ENCODE data around the gene PSD. TPM values are rescaled to one million over a fixed set of nuclear protein-coding genes. Genes with fewer than 3 reads are reported as not detected.

The PSD gene
- total and polyA plus RNA-seq, 2 donors (not counting 3 experiments of a cell fraction or from before 2014, with no cell fraction given) = 0.10 to 0.40 TPM

DNA sequence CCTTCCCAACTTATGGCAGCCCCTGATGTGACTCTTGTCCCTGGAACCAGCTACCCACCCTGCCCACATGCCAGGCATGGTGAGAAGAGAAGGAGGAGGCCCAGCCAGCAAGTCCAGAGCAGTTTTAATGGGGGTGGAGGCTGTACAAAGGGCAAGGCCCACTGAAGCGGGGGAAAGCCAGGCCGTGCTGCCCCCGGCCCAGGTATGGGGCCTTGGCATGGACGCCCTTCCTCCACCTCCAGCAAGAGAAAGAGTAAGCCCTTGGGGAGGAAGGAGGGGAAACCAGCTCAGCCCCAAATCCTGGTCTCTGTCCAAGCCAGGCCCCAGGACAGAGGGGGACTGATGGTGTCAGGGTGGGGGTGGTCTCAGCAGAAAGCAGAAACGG is 16.1 kb downstream of the PSD start:
- ChIA-PET POLR2A (no interaction called here), CTCF (interaction anchor here (0.9 to 5.8 kb wide), 11 partner anchors 10 to 234 kb away, joined by 3 to 54 read pairs (median 7); partner anchors contain the start of genes ACTR1A and FBXL15)
- Histone ChIP-seq H3K4me3 (replicated peaks in 1 of 3; ENCODE audit: insufficient read depth in 1 of 3, low read depth in 1 of 3, low read length in 3 of 3) (no peak overlapping the region), H3K79me2 (ENCODE audit: control insufficient read depth, insufficient read depth, low read length) (no peaks in the 10 kb centered on the region), H3K9ac (replicated peaks; ENCODE audit: extremely low read depth, insufficient read depth, low read length) (no peak overlapping the region), H3K9me1 (replicated peaks; ENCODE audit: control insufficient read depth, extremely low read depth, insufficient read depth, low read length) (no peaks in the 10 kb centered on the region), H3K4me1 (ENCODE audit: control insufficient read depth, extremely low read depth, insufficient read depth, low read length) (peaks cover 3% of the 10 kb centered on the region), H2AFZ (ENCODE audit: low read depth, low read length) (no peak overlapping the region), H3K36me3 (ENCODE audit: control insufficient read depth in 2 of 2, extremely low read depth in 1 of 2, insufficient read depth in 2 of 2, low read length in 2 of 2) (peaks cover 0 to 27% of the 10 kb centered on the region in 2 experiments), H3K9me3 (replicated peaks; ENCODE audit: control insufficient read depth, insufficient read depth, low read length) (no peaks in the 10 kb centered on the region), H3K27me3 (ENCODE audit: control insufficient read depth in 2 of 2, insufficient read depth in 2 of 2, low read length in 2 of 2) (peaks cover 0 to 3% of the 10 kb centered on the region in 2 experiments), H3K4me2 (ENCODE audit: insufficient read depth, low read length) (no peak overlapping the region), H4K20me1 (replicated peaks; ENCODE audit: control insufficient read depth, extremely low read depth, insufficient read depth, low read length) (no peaks in the 10 kb centered on the region), H3K27ac (ENCODE audit: insufficient read depth, low read depth, low read length) (no peak overlapping the region)
- no TSS peak for BruUV-seq (replicated peaks)
- TF ChIP-seq POLR2AphosphoS5 (IDR thresholded peaks at IDR 0.05; ENCODE audit: insufficient read depth, low read depth, low read length) (no peak), EZH2 (IDR thresholded peaks at IDR 0.05; ENCODE audit: borderline replicate concordance, low read depth, low read length, severe bottlenecking) (no peak), JUN (IDR thresholded peaks at IDR 0.05; ENCODE audit: borderline replicate concordance, insufficient read depth, insufficient read length, low read depth) (no peak), POLR2A (IDR thresholded peaks at IDR 0.05; ENCODE audit: low read depth, low read length) (no peak), MYC (IDR thresholded peaks at IDR 0.05; ENCODE audit: low read depth, low read length) (no peak), GATA2 (IDR thresholded peaks at IDR 0.05; ENCODE audit: insufficient read depth, insufficient read length, low read depth, low read length) (no peak), FOS (IDR thresholded peaks at IDR 0.05; ENCODE audit: borderline replicate concordance, insufficient read depth, low read length) (no peak)
- TF ChIP-seq, protein P1, sequence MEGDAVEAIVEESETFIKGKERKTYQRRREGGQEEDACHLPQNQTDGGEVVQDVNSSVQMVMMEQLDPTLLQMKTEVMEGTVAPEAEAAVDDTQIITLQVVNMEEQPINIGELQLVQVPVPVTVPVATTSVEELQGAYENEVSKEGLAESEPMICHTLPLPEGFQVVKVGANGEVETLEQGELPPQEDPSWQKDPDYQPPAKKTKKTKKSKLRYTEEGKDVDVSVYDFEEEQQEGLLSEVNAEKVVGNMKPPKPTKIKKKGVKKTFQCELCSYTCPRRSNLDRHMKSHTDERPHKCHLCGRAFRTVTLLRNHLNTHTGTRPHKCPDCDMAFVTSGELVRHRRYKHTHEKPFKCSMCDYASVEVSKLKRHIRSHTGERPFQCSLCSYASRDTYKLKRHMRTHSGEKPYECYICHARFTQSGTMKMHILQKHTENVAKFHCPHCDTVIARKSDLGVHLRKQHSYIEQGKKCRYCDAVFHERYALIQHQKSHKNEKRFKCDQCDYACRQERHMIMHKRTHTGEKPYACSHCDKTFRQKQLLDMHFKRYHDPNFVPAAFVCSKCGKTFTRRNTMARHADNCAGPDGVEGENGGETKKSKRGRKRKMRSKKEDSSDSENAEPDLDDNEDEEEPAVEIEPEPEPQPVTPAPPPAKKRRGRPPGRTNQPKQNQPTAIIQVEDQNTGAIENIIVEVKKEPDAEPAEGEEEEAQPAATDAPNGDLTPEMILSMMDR (IDR thresholded peaks at IDR 0.05; ENCODE audit: extremely low read depth in 1 of 2, insufficient read depth in 1 of 2, low read depth in 1 of 2, low read length in 2 of 2) = no peak
- TF ChIP-seq, protein P2, sequence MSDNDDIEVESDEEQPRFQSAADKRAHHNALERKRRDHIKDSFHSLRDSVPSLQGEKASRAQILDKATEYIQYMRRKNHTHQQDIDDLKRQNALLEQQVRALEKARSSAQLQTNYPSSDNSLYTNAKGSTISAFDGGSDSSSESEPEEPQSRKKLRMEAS (IDR thresholded peaks at IDR 0.05; ENCODE audit: insufficient read depth, insufficient read length) = no peak
- DNase-seq (ENCODE audit: low read depth, low spot score) (no peak), FAIRE-seq (no peak)
- intact Hi-C loops (cut with micrococcal nuclease) (no loop called here), dilution Hi-C loops (cut with MboI; ENCODE audit: extremely low pct_ligation_motif_present, low sequenced_read_pairs) (no loop called here)
